GM12891 (cell line): ENCODE data around the gene GRIK2.

ENCODE experiments used
- DNase-seq: peaks from one replicate; pipeline ENCODE4 v3.0.0; 2011; ENCODE audit warnings: low spot score; ENCODE audit not compliant: insufficient read length
- FAIRE-seq: peaks from 2 replicates; lab custom pipeline; 2011; peaks lifted over from hg19 to GRCh38; lab: Jason Lieb, UNC
- PAX5 ChIP-seq: IDR thresholded peaks from 2 replicates; pipeline ENCODE4 v1.6.1; 2011; ENCODE audit warnings: low read length, moderate library complexity, mild to moderate bottlenecking; ENCODE audit not compliant: insufficient read depth, severe bottlenecking
- POLR2A ChIP-seq: IDR thresholded peaks from 2 replicates; pipeline ENCODE4 v1.6.1; 2011; ENCODE audit warnings: low read depth, low read length, control low read depth
- POLR2AphosphoS5 ChIP-seq: IDR thresholded peaks from 2 replicates; pipeline ENCODE4 v1.6.1; 2011; ENCODE audit warnings: low read depth, low read length, control low read depth
- POU2F2 ChIP-seq: IDR thresholded peaks from 2 replicates; pipeline ENCODE4 v1.6.1; 2011; ENCODE audit warnings: low read depth, mild to moderate bottlenecking, control low read depth, low read length, moderate library complexity
- SPI1 ChIP-seq: IDR thresholded peaks from 2 replicates; pipeline ENCODE4 v1.6.1; 2011; ENCODE audit warnings: low read depth, low read length, control low read depth
- TAF1 ChIP-seq: IDR thresholded peaks from 2 replicates; pipeline ENCODE4 v1.6.1; 2011; ENCODE audit warnings: low read depth, low read length, control low read depth

The GRIK2 gene

DNA sequence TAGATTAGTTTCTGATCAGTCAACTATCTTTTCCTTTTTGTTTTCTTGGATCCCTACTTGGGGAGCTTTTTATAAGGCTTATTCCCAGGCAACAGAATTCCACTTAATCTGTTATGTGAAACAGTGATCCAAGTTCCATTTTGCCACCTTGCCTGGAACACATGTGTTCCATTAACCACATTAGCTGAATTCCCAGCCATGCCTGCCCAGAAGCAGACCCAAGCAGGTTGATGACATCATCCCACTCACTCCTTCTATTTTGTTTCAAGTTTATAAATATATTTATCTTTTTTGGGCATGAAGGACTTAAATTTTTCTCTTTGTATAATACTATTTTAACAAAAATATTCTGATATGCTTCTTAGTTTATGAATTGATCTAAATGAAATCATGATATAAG is 587.4 kb downstream of the GRIK2 start:
- FAIRE-seq (no peak), DNase-seq (no peak)
- TF ChIP-seq POU2F2 (no peak), PAX5 (no peak), POLR2A (no peak), POLR2AphosphoS5 (no peak), SPI1 (no peak), TAF1 (no peak)

DNA sequence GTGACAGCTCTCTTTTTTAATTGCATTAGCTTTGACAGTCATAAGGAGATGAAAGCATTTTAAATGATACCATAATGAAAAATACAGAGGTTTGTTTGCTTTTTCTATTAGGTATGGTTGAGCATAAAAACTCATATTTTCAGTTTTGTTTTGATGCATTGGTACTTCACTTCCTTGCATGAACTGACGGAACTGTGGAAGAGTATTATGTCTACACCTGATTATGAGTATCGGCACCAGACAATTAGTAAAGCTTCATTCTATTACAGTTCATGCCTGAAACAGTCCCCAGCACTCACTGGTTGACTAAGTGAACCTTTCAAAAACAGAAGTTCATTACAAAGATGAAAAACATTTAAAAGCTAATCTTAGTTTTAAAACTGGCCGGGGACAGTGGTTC is 593.0 kb downstream of the GRIK2 start:
- DNase-seq, result no peak
- no peak for TF ChIP-seq POU2F2
- TF ChIP-seq SPI1, result no peak
- TF ChIP-seq PAX5, result no peak
- no peak for TF ChIP-seq TAF1
- no peak for TF ChIP-seq POLR2AphosphoS5
- no peak for TF ChIP-seq POLR2A
- FAIRE-seq, result no peak

DNA sequence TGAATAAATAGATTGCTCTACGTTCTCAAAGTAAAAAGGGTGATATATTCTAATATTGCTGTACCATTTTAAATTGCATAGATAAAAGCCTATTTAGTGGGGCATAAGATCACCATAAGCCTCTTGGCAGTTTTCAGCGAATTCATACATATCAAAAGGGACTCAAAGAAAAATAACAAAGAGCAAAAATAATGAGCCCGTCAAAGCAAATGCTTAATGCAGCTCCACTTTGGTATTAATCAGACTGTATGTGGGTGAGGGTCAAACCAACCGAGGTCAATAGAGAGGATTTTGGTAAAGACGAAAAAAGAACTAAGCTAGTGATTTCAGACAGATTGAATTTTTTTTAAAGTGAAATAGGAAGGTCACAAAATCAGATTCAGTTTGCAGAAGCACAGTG is 598.8 kb downstream of the GRIK2 start:
- DNase-seq (no peak), FAIRE-seq (no peak)
- TF ChIP-seq SPI1, result no peak
- TF ChIP-seq POU2F2, result no peak
- no peak for TF ChIP-seq PAX5
- TF ChIP-seq POLR2AphosphoS5, result no peak
- no peak for TF ChIP-seq POLR2A
- TF ChIP-seq TAF1, result no peak

DNA sequence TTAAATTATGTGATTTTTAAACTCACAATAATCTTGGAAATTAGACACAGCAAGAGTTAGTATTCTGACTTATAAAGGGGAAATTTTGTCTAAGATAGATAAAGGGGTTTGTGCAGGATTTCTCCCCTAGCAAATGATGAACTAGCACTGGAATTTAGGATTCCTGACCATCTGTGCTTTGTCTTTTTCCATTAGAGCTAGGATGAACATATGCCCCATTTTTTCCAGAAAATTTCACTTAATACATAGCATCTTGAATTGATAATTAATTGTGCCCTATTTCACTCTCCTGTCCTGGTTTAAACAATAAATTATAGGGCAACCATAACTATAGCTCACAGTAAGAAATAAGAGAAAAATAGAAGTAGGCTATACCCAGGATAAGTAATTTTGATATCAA is 601.0 kb downstream of the GRIK2 start:
- TF ChIP-seq PAX5 (no peak), TAF1 (no peak), SPI1 (no peak), POLR2A (no peak), POU2F2 (no peak), POLR2AphosphoS5 (no peak)
- DNase-seq, result no peak
- FAIRE-seq, result no peak

DNA sequence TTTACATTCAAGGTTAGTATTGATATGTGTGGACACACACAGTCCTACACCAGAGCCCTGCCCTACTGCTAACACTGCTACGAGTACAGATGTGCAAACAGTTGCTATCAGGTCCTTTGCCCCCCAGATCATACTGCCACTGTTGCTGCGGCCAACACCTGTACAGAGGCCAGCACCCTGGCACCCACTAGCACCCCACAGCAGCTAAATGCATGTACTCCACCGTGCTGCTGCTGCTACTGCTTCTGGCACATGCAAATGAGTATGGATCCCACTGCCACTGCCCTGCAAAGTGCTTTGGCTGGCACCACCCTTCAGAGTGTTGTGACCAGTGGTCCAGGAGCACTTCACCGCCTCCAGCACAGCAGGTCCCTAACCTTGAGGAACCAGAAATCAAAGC is 621.9 kb downstream of the GRIK2 start:
- TF ChIP-seq POLR2A (no peak), TAF1 (no peak), POU2F2 (no peak), PAX5 (no peak)
- no peak for FAIRE-seq
- DNase-seq, result no peak

DNA sequence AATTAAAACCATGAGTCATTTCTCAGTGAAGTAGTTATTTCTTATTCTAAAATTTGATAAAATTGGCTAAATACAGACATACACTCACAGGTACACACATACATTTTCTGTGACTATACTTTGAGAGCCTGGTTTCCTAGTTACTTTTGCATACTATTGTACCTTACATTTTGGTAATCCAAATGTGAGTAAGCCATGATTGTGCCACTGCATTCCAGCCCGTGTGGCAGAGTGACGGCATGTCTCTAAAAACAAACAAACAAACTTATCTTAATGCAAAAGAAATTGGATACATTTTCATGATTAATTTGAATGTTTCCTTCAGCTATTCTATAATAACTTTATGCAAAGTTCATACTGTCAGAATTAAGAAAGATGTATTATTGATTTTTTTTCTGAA is 628.8 kb downstream of the GRIK2 start:
- FAIRE-seq, result no peak
- no peak for TF ChIP-seq POU2F2
- TF ChIP-seq SPI1, result no peak
- TF ChIP-seq TAF1, result no peak
- TF ChIP-seq POLR2AphosphoS5, result no peak
- TF ChIP-seq PAX5, result no peak
- TF ChIP-seq POLR2A, result no peak
- no peak for DNase-seq

DNA sequence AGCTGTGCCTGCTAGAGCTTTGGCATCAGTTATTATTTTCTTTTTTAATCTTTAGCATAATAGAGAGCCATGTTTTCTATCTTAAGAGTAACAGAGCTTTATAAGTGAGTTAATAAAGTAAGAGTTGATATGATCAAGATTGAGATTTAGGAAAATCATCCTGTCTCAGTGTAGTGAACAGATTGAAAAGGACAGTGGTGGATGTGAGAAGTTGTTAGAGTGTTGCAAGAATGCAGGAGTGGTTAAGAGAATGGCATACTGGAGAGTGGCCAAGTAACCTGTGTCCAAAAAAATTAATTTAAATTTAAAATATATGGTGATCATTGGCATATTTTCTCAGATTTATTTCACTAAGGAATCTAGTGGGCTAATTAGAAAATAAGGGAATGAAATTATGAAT is 629.3 kb downstream of the GRIK2 start:
- TF ChIP-seq POLR2A, result no peak
- no peak for TF ChIP-seq POLR2AphosphoS5
- TF ChIP-seq PAX5, result no peak
- no peak for TF ChIP-seq TAF1
- no peak for TF ChIP-seq SPI1
- no peak for TF ChIP-seq POU2F2
- FAIRE-seq (no peak), DNase-seq (no peak)

DNA sequence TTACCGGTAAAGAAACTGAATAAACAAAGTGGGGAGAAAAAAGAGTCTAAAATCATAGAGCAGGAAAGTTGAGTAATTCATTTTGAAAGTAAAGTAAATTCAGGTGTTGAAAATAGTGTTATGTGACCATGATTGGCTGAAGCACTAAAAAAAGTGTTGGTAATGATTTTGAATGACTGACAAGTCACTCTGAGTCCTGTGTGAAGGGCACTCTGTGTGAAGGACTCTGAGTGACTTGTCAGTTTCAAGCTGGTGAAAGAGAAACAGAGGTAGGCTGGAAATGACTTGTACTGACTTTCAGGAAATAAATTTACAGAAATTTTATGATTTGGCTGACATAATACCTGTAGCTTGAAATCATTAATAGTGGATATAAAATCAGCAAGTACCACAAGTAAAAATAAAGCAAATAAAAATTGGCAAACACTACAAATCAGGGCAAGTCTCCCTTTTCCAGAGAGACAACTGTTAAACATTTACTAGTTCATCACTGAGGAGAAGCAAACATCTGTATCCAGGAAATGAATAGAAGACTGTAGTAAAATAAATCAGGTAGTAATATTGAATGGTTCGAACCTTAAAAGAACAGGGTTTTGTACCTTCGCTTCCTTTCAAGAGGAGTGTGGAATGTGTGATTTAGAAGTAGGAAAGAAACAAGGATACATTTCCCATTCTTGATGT is 630.6 kb downstream of the GRIK2 start:
- FAIRE-seq, result no peak
- no peak for DNase-seq
- TF ChIP-seq PAX5 (no peak), POLR2AphosphoS5 (no peak), TAF1 (no peak), SPI1 (no peak), POU2F2 (no peak), POLR2A (no peak)

DNA sequence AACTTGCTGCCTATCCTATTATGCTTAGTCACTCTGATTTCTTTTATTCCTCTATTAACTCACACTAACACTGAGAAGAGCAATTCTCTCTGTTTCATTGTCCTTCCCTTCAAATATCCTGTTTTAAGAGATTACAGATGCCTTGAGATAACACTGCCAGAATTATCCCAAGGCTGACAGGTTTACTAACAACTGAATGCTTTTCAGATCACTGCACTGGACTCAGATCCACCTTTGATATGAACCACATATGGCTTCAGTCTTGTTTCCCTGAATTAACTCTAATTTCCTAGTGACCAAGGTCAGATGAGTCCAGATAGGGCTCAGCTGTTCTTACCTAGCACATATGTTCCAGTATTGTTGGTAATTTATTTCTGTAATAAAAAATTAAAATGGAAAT is 633.1 kb downstream of the GRIK2 start:
- no peak for DNase-seq
- FAIRE-seq, result no peak
- no peak for TF ChIP-seq POLR2A
- TF ChIP-seq POU2F2, result no peak
- no peak for TF ChIP-seq PAX5
- no peak for TF ChIP-seq POLR2AphosphoS5
- no peak for TF ChIP-seq TAF1
- TF ChIP-seq SPI1, result no peak

DNA sequence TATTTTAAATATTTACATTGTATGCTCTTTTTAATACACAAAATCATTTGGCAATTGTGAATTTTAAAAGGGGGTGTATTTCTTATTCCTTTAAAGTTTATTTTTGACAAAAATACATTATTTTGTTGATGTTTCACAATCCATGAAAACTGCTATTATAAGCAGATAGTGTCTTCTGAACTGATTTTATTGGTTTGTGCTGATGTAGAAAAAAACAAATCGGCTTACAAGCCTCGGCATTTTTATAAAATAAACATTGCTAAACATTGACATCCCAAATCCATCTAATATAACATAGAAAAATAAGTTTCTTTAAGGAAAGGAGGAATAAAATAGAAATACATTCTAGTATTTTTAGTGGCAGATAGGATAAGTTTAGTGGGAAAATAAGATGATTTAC is 634.7 kb downstream of the GRIK2 start:
- no peak for FAIRE-seq

More for the DNA sequence above, 634.7 kb downstream of the GRIK2 start:
- no peak for TF ChIP-seq SPI1
- no peak for DNase-seq
